SIG-M5 (cell line): ENCODE measurements around the gene KIF13A.

ENCODE experiments used
- DNase-seq: peaks from one replicate; lab custom pipeline; 2025; lab: John Stamatoyannopoulos, UW

The KIF13A gene

DNA sequence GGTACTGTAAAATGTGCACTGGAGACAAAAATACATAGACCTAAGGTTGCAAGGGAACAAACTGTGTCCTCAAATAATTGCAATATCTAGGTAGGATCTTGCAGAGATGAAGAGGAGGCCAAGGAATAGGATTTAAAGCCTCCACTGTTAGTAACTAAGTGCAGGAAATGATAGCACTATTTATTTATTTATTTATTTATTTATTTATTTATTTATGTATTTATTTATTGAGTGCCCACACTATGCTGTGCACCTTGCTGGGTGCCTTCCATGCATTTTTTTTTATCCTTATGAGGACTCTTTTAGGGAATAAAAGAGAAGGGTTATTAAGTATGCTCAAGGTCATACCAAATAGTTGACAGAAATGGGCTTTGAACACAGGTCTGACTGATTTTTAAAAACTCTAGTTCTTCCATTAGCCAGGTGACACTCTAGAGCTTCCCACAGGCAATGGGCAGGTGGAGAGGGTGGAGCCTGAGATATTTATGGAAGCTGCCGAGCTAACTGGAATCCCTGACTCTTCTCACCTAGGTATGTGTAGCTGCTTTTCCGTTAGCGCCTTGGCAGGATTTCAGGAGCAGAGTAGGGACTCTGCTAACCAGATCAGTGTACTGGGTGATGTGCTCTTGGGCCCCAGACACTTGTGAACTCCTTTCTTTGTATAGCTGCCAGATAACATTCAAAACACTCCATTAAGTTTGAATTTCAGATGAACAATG lies 268.0 kb downstream of the KIF13A start:
- DNase-seq = no peak

DNA sequence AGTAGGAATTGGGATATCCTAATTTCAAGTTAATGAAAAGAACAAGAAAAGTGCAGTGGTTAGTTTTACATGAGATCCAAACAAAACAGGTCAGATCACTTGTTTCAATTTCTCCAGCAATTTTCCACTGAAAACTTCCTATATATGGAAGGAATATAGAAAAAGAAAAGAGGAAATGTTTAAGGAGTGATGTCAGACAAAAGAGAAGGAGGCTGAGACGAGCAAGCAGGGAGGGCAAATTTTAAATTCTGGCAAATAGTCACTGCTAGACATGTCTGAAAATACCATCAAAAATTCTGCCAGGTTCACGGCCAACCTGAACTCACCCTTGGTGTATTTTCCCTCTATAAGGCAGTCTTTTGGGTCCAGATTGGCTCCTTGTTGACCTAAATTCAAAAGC lies 271.2 kb downstream of the KIF13A start:
- no peak for DNase-seq

DNA sequence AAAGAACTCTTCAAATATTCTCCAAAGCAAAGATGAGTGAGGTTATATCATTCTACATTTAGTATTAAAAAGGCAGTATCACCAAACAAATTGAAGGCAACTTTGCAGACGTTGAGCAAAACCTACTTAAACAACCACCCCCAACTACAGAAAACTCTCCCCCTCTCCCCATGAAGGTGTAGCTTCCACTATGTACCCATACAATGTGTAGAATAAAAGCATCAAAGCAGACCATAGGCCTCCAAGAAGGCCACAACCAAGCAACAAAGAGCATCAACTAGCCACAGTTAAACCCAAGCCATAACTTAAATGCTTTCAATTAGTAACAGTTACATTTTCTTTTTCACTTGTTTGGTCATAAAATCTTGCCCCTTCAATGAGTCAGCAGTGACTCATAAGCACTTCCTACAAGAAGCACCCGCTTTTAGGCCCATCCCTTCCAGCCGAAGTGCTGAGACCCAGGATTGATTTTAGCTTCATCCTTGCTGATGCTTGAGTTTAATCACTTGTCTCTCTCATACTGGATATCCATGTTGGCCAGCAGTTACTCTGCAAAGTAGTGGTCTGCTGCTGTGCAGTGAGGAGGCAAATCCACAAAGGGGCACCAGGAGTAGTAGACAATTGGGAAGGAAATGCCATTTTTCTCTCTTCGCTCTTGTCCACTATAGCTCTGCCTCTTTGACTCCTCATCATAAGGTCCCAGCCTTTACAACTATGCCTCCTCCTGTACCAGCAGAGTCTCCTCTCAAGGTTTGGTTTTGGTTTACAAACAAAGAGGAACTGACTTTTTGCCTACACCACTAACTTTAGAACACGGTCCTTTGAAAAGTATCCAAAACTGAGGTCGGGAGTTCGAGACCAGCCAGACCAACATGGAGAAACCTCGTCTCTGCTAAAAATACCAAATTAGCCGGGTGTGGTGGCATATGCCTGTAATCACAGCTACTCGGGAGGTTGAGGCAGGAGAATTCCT lies 272.3 kb downstream of the KIF13A start:
- DNase-seq = peak; percentile 24

DNA sequence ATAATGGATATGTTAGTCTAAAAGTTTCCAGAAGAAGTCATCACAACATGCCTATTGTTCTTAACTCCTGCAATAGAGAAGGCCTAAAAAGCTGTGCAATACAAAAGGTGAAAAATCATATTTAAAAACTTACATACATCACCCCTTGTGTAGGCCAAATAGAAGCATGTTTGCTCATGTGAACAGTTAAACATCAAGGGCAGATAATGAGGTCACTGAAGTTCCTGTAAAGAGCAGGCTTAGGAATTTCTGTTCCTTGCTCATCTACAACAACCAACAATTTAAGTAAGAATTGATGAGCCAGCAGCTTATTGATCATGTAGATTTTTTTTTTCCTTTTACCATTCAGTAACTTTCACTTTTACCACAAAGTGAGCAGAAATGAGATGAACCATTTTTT lies 273.3 kb downstream of the KIF13A start:
- DNase-seq = no peak

DNA sequence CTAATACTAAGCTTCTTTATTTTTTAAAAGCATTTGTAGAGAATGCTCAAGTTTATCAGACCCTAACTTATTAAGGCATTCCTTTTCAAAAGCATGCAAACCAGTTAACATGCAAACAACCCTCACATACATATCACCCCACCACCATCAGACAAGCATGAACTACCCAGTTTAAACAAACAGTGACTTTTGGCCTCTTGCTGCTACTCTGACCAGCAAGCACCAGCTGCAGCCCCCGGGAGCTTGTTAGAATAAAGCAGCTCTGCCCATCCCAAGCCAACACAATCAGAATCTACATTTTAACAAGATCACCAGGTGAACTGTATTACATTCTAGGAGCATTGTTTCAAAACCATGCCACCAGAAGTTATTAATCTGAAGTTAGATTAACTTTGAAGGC lies 274.9 kb downstream of the KIF13A start:
- DNase-seq = no peak

DNA sequence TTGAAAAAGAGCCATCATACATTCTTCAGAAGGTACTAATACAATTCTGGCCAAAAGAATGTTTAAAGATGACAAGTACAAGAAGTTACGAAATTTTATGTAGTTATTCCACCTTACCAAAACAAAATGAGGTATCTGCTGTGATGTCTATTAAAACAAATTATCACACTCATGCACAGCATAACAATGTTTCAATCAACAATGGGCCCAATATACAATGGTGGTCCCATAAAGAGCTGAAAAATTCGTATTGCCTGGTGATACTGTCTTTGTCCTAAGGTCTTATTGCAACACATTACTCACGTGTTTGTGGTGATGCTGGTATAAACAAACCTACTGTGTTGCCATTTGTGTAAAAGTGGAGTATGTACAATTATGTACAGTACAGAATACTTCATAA lies 277.1 kb downstream of the KIF13A start:
- no peak for DNase-seq

DNA sequence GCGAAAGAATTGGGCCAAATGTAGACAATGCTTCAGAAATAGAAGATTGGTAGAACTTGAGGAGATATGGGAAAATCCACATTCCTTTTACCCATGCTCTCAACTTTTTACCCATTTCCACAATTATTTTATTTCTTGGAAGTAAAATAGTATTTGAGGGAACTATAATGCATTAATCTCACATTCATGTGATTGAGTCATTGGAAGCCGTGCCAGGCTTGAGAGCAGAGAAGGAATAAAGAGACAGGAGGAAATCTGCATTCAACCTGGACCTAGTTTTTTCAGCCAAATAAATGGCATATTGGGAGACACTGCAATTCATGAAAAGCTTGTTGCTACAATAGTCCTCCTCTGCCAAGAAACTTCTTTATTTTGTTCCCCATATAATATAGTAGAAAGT lies 278.0 kb downstream of the KIF13A start:
- DNase-seq = no peak
